GM12891 (cell line): Measurements from ENCODE around the gene SUCLA2.

Experiments
- PAX5 ChIP-seq: IDR thresholded peaks from 2 replicates; pipeline ENCODE4 v1.6.1; 2011; ENCODE audit warnings: low read length, moderate library complexity, mild to moderate bottlenecking; ENCODE audit not compliant: insufficient read depth, severe bottlenecking
- POLR2A ChIP-seq: IDR thresholded peaks from 2 replicates; pipeline ENCODE4 v1.6.1; 2011; ENCODE audit warnings: low read depth, low read length, control low read depth
- POLR2AphosphoS5 ChIP-seq: IDR thresholded peaks from 2 replicates; pipeline ENCODE4 v1.6.1; 2011; ENCODE audit warnings: low read depth, low read length, control low read depth
- POU2F2 ChIP-seq: IDR thresholded peaks from 2 replicates; pipeline ENCODE4 v1.6.1; 2011; ENCODE audit warnings: low read depth, mild to moderate bottlenecking, control low read depth, low read length, moderate library complexity
- SPI1 ChIP-seq: IDR thresholded peaks from 2 replicates; pipeline ENCODE4 v1.6.1; 2011; ENCODE audit warnings: low read depth, low read length, control low read depth
- TAF1 ChIP-seq: IDR thresholded peaks from 2 replicates; pipeline ENCODE4 v1.6.1; 2011; ENCODE audit warnings: low read depth, low read length, control low read depth

DNA sequence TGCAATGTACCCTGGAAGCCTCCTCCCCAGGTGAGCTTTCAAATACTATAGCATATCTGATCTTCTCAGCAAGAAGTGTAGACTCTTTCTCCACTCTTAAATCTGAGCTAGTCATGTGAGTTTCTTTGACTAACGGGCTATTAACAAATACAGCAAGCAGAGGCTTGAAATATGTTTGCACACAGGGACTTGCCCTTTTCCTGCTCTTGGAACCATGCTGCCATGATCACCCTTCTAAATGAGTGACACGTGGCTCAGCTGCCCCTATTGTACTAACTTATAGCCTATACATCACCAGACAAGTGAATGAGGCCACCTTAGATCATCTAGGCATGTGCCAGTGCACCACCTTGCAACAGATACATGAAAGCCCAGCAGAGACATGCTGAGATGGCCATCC, 13.3 kb upstream of the SUCLA2 start:
- TF ChIP-seq TAF1 = no peak
- TF ChIP-seq PAX5 = no peak
- TF ChIP-seq POLR2AphosphoS5 = no peak
- no peak for TF ChIP-seq POLR2A
- TF ChIP-seq SPI1 = no peak
- no peak for TF ChIP-seq POU2F2
